Measurements from ENCODE around the gene ETV2.

DNA sequence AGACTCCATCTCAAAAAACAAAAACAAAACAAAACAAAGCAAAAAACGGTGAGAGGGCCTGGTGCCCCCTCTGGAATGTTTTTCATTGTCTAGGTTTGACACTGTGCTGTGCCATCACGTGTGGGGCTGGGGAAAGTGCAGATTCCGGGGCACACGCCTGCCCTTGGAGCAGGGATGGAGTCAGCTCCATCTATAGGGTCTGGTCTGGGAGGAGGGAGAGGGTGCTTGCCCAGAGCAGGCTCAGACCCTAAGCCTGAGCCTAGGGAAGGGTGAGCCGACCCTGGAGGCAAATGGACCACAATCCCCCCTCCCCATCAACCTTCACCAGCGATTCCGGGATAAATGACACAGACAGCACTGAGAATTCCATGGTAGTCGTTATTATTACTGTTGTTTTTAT is 51.9 kb downstream of the ETV2 start:
- TF ChIP-seq EZH2 (IDR thresholded peaks at IDR 0.05) = no peak
- TF ChIP-seq POLR2AphosphoS5 (IDR thresholded peaks at IDR 0.05; ENCODE audit: low read depth, low read length) = no peak
- no peak for TF ChIP-seq CEBPB (IDR thresholded peaks at IDR 0.05; ENCODE audit: low read depth)
- no peak for TF ChIP-seq ELF1 (IDR thresholded peaks at IDR 0.05; ENCODE audit: borderline replicate concordance, low read depth)
- no peak for TF ChIP-seq JUND (IDR thresholded peaks at IDR 0.05)
- TF ChIP-seq, protein P1, sequence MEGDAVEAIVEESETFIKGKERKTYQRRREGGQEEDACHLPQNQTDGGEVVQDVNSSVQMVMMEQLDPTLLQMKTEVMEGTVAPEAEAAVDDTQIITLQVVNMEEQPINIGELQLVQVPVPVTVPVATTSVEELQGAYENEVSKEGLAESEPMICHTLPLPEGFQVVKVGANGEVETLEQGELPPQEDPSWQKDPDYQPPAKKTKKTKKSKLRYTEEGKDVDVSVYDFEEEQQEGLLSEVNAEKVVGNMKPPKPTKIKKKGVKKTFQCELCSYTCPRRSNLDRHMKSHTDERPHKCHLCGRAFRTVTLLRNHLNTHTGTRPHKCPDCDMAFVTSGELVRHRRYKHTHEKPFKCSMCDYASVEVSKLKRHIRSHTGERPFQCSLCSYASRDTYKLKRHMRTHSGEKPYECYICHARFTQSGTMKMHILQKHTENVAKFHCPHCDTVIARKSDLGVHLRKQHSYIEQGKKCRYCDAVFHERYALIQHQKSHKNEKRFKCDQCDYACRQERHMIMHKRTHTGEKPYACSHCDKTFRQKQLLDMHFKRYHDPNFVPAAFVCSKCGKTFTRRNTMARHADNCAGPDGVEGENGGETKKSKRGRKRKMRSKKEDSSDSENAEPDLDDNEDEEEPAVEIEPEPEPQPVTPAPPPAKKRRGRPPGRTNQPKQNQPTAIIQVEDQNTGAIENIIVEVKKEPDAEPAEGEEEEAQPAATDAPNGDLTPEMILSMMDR (IDR thresholded peaks at IDR 0.05 in 2 of 3, conservative IDR thresholded peaks at IDR 0.05 in 1 of 3; ENCODE audit: borderline replicate concordance in 1 of 3, insufficient read depth in 1 of 3, low read depth in 2 of 3, low read length in 2 of 3) = no peak

Data from HCT116 (cell line).